Measurements from ENCODE around the gene ROR2. TPM values are rescaled to one million over a fixed set of nuclear protein-coding genes. Genes with fewer than 3 reads are reported as not detected.
A peak's percentile ranks its signal among the peaks of the same experiment; 100 is the strongest.

Gene ROR2
- total and polyA plus RNA-seq, 10 donors: 0.65 to 15.6 (median 6.0) TPM

- peak; percentile 59 for DNase-seq
- no peaks in the 10 kb centered on the region for H3K36me3 ChIP-seq
- peak overlapping the region in 2 of 8 donors; percentile 4 to 8 for H3K27ac ChIP-seq
- no peak overlapping the region for H3K4me3 ChIP-seq
- intact Hi-C loops (cut with DNase I; ENCODE audit: low total_unique reads): no loop called here
- TF ChIP-seq POLR2A (IDR thresholded peaks at IDR 0.05): no peak
- peaks cover 0 to 26% (median 0%) of the 10 kb centered on the region in 7 donors for H3K27me3 ChIP-seq (replicated peaks in 1 of 7)
- no peaks in the 10 kb centered on the region for H3K9me3 ChIP-seq
- 9 to 44% (median 30%) methylated on average over 5 to 13 of the region's 13 CpGs for WGBS, 5 donors
- H3K4me1 ChIP-seq: peaks cover 0 to 21% (median 12%) of the 10 kb centered on the region in 6 donors
Measured at GRCh38 chr9:91847581-91848091, 102.4 kb downstream of the ROR2 start.

- DNase-seq: peak; percentile 48
- Histone ChIP-seq H3K4me3 (no peak overlapping the region), H3K36me3 (no peaks in the 10 kb centered on the region), H3K4me1 (peaks cover 0 to 24% (median 12%) of the 10 kb centered on the region in 6 donors), H3K27me3 (replicated peaks in 1 of 7) (peaks cover 0 to 31% (median 0%) of the 10 kb centered on the region in 7 donors), H3K9me3 (no peaks in the 10 kb centered on the region), H3K27ac (no peak overlapping the region)
- TF ChIP-seq POLR2AphosphoS5 (IDR thresholded peaks at IDR 0.05) (no peak), POLR2A (IDR thresholded peaks at IDR 0.05) (no peak), CTCF (IDR thresholded peaks at IDR 0.05 in 8 of 11, conservative IDR thresholded peaks at IDR 0.05 in 3 of 11) (no peak)
- WGBS, 5 donors: 85 to 98% (median 89%) methylated on average over 6 of the region's 6 CpGs
- intact Hi-C loops (cut with DNase I; ENCODE audit: low total_unique reads): no loop called here
Measured at GRCh38 chr9:91845879-91846278, 104.1 kb downstream of the ROR2 start.

- Histone ChIP-seq H3K27me3 (replicated peaks in 1 of 7) (peaks cover 0 to 36% (median 0%) of the 10 kb centered on the region in 7 donors), H3K27ac (peak overlapping the region in 2 of 8 donors; percentile 34 to 48), H3K4me1 (peaks cover 0 to 24% (median 12%) of the 10 kb centered on the region in 6 donors), H3K4me3 (no peak overlapping the region), H3K36me3 (no peaks in the 10 kb centered on the region), H3K9me3 (no peaks in the 10 kb centered on the region)
- intact Hi-C loops (cut with DNase I; ENCODE audit: low total_unique reads): no loop called here
- TF ChIP-seq POLR2A (IDR thresholded peaks at IDR 0.05): no peak
- TF ChIP-seq POLR2AphosphoS5 (IDR thresholded peaks at IDR 0.05): no peak
- TF ChIP-seq CTCF (IDR thresholded peaks at IDR 0.05 in 8 of 11, conservative IDR thresholded peaks at IDR 0.05 in 3 of 11): no peak
- peak; percentile 57 for DNase-seq
- WGBS, 5 donors: 75 to 86% (median 79%) methylated on average over 12 of the region's 12 CpGs
Measured at GRCh38 chr9:91844701-91845291, 105.2 kb downstream of the ROR2 start.

- Histone ChIP-seq H3K9me3 (no peaks in the 10 kb centered on the region), H3K27ac (peak overlapping the region in 4 of 8 donors; percentile 14 to 48 (median 32)), H3K4me3 (no peak overlapping the region), H3K36me3 (no peaks in the 10 kb centered on the region), H3K4me1 (peaks cover 0 to 24% (median 12%) of the 10 kb centered on the region in 6 donors), H3K27me3 (replicated peaks in 1 of 7) (peaks cover 0 to 37% (median 0%) of the 10 kb centered on the region in 7 donors)
- 21 to 46% (median 24%) methylated on average over 13 of the region's 13 CpGs for WGBS, 5 donors
- DNase-seq: peak; percentile 69
- TF ChIP-seq POLR2A (IDR thresholded peaks at IDR 0.05) (no peak), CTCF (IDR thresholded peaks at IDR 0.05 in 8 of 11, conservative IDR thresholded peaks at IDR 0.05 in 3 of 11) (no peak), POLR2AphosphoS5 (IDR thresholded peaks at IDR 0.05) (no peak)
- intact Hi-C loops (cut with DNase I; ENCODE audit: low total_unique reads): no loop called here
Measured at GRCh38 chr9:91844190-91844589, 105.8 kb downstream of the ROR2 start.
